IPS-18c (cell line): ENCODE data around the gene ARFGAP1.

Source experiments
- H3K4me3 ChIP-seq: 2 replicates; pipeline ENCODE4 v1.7.0; 2013; ENCODE audit warnings: low read depth, mild to moderate bottlenecking, low read length, moderate library complexity; ENCODE audit not compliant: insufficient read depth
- H3K9me3 ChIP-seq: one replicate; pipeline ENCODE4 v1.6.1; 2013; ENCODE audit warnings: mild to moderate bottlenecking, low read length, moderate library complexity; ENCODE audit not compliant: control insufficient read depth, insufficient read depth

Gene ARFGAP1

GRCh38 chr20:63267691-63268090, 4.9 kb upstream of the ARFGAP1 start:
- Histone ChIP-seq H3K9me3 (no peaks in the 10 kb centered on the region), H3K4me3 (no peak overlapping the region)

- Histone ChIP-seq H3K9me3 (no peaks in the 10 kb centered on the region), H3K4me3 (no peak overlapping the region)
Measured at GRCh38 chr20:63268256-63268655, 4.4 kb upstream of the ARFGAP1 start.

GRCh38 chr20:63268671-63269439, 3.8 kb upstream of the ARFGAP1 start:
- no peak overlapping the region for H3K4me3 ChIP-seq
- H3K9me3 ChIP-seq = no peaks in the 10 kb centered on the region

DNA sequence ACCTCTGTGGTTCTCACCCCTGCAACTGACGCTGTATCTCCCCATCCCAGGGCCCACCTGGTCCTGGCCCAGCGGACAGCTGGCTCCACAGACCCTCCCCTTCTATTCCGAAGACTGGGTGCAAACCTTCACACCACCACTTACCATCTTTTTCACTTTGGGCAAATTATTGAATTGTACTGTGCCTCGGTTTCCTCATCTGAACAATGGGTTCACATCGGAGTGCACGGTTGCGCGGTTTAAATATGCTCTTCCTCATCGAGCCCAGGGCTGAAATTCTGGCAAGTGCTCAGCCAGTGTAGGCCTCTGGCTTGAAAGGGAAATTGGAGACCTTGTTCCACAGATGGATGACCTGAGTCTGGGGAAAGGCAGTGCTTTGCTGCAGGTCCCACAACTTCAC, 2.9 kb upstream of the ARFGAP1 start:
- Histone ChIP-seq H3K9me3 (no peaks in the 10 kb centered on the region), H3K4me3 (no peak overlapping the region)

GRCh38 chr20:63270606-63271325, 1.8 kb upstream of the ARFGAP1 start:
- Histone ChIP-seq H3K4me3 (no peak overlapping the region), H3K9me3 (no peaks in the 10 kb centered on the region)

DNA sequence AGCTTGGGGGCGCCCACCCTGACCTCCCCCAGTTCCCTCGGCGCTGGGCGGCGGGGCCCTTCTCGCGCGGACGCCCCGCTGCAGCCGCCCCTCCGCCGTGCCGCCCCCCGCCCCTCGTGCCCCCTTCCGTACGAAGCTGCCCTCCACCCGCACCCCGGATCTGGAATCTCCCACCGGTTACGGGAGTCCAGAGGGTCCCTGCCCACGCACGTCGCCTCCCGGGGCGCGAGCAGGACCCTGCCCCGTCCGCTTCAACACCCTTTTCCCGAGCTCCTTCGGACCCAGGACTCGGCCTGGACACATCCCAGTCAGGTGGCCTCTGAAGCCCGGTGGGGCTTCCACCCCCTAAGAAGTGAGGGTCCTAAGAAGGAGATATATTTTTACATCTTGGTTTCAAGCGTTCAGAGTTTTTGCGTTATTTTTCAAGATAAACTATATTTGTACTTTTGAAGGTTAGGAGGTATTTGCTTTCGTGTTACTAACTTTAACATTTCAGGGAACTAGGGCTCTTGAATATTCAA, 506 bp downstream of the ARFGAP1 start:
- H3K9me3 ChIP-seq = no peaks in the 10 kb centered on the region
- peak overlapping the region; percentile 84 for H3K4me3 ChIP-seq

GRCh38 chr20:63273635-63274380, 1.2 kb downstream of the ARFGAP1 start:
- H3K9me3 ChIP-seq = no peaks in the 10 kb centered on the region
- H3K4me3 ChIP-seq = peak overlapping the region; percentile 84

- no peaks in the 10 kb centered on the region for H3K9me3 ChIP-seq
- no peak overlapping the region for H3K4me3 ChIP-seq
Measured at GRCh38 chr20:63274381-63275228, 2.0 kb downstream of the ARFGAP1 start.

GRCh38 chr20:63275825-63276224, 3.2 kb downstream of the ARFGAP1 start:
- Histone ChIP-seq H3K4me3 (no peak overlapping the region), H3K9me3 (no peaks in the 10 kb centered on the region)

DNA sequence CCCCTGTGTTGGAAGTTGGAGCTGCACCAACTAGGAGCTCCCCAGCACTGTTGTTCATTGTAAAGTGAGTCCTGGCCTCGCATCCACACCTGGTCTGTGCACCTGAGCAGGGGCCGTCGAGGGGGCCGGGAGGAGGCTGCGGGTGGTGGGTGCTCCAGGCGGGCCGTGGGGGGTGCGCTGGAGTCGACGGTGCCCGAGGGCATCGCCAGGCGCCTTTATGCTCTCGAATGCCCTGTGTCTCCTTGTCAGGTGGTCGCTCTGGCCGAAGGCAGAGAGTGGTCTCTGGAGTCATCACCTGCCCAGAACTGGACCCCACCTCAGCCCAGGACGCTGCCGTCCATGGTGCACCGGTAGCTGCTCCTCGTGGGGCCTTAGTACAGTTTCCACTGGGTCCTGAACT, 4.3 kb downstream of the ARFGAP1 start:
- Histone ChIP-seq H3K9me3 (no peaks in the 10 kb centered on the region), H3K4me3 (no peak overlapping the region)

GRCh38 chr20:63277466-63278272, 5.1 kb downstream of the ARFGAP1 start:
- Histone ChIP-seq H3K9me3 (no peaks in the 10 kb centered on the region), H3K4me3 (no peak overlapping the region)

GRCh38 chr20:63278661-63279060, 6.0 kb downstream of the ARFGAP1 start:
- H3K9me3 ChIP-seq = no peaks in the 10 kb centered on the region
- H3K4me3 ChIP-seq = no peak overlapping the region

GRCh38 chr20:63279931-63280330, 7.3 kb downstream of the ARFGAP1 start:
- Histone ChIP-seq H3K9me3 (no peaks in the 10 kb centered on the region), H3K4me3 (no peak overlapping the region)

DNA sequence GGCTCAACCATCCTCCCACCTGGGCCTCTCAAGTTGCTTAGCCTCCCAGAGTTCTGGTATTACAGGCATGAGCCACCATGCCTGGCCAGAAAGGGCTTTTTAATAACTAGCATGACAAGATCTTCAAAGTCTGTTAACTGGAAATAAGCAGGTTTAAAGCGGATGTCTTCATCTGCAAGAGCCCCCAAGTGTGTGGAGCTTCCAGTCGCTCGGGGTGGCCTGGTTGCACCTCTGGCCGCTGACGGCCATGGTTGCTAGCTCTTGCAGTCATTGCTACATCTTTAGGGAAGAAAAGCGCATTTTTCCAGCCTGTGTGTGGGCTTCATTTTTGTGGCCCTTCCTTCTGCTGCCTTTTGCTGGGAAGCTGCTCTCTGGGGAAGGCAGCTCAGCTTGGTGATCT, 7.8 kb downstream of the ARFGAP1 start:
- no peak overlapping the region for H3K4me3 ChIP-seq
- H3K9me3 ChIP-seq = no peaks in the 10 kb centered on the region

- Histone ChIP-seq H3K9me3 (no peaks in the 10 kb centered on the region), H3K4me3 (no peak overlapping the region)
Measured at GRCh38 chr20:63280929-63281545, 8.4 kb downstream of the ARFGAP1 start.
